RKO (cell line): ENCODE results near the gene APLF.
"Not testable (repeated sequence)": the region's sequence is repeated elsewhere in the genome, so short reads cannot be mapped to it uniquely, and the experiment has no call there.

Experiments
- DNase-seq: peaks from one replicate; pipeline ENCODE4 v3.0.0-alpha.2; 2016; ENCODE audit warnings: low spot score

APLF gene

GRCh38 chr2:68529651-68530050, 62.3 kb downstream of the APLF start:
- not testable (repeated sequence) for DNase-seq

GRCh38 chr2:68536000-68536399, 68.6 kb downstream of the APLF start:
- DNase-seq: no peak

DNA sequence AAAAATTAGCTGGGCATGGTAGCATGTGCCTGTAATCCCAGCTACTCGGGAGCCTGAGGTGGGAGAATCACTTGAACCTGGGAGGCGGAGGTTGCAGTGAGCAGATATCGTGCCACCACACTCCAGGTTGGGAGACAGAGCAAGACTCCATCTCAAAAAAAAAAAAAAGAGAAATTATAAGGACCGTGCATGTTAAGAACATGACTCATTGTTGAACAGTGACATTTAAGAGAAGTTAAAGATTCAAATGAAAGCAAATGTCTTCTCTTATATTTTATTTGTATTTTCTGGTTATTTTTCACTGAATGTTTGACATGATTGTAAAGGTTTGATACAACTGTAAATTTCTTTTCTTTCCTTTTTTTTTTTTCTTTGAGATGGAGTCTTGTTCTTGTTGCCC, 69.6 kb downstream of the APLF start:
- no peak for DNase-seq

GRCh38 chr2:68537809-68538208, 70.4 kb downstream of the APLF start:
- DNase-seq: peak; percentile 20

DNA sequence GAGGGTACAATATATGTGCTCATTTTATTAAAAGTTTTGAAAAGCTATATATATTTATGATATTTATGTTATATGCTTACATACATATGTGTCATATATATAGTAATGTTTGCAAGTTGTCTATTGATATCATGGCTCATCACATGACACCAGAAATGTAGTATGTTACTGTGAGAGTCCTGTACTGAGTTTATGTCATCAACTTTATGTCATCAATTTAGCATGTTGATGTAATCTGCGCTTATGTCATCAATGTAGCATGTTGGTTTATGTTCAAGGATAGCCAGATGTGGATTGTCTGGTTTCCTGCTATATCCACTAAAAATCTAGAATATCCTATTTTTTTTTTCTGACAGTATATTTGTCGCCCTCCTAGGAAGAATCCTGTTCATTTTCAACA, 77.4 kb downstream of the APLF start:
- DNase-seq: no peak

- no peak for DNase-seq
These were observed 81.0 kb downstream of the APLF start for GRCh38 chr2:68548396-68548795.

- no peak for DNase-seq
These were observed 85.7 kb downstream of the APLF start for GRCh38 chr2:68553098-68553497.

DNA sequence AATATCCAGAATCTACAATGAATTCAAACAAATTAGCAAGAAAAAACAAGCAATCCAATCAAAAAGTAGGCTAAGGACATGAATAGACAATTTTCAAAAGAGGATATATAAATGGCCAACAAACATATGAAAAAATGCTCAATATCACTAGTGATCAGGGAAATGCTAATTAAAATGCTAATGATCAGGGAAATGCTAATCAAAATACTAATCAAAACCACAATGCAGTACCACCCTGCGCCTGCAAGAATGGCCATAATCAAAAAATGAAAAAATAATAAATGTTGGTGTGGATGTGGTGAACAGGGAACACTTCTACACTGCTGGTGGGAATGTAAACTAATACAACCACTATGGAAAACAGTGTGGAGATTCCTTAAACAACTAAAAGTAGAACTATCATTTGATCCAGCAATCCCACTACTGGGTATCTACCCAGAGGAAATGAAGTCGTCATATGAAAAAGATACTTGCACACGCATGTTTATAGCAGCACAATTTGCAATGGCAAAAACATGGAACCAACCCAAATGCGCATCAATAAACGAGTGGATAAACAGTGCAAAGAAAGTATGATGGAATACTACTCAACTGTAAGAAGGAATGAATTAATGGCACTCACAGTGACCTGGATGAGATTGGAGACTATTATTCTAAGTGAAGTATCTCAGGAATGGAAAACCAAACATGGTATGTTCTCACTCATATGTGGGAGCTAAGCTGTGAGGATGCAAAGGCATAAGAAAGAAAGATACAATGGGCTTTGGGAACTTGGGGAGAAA, 88.2 kb downstream of the APLF start:
- DNase-seq: not testable (repeated sequence)

- no peak for DNase-seq
These were observed 89.0 kb downstream of the APLF start for GRCh38 chr2:68556381-68556780.

GRCh38 chr2:68558576-68558975, 91.2 kb downstream of the APLF start:
- DNase-seq: no peak

- no peak for DNase-seq
These were observed 92.3 kb downstream of the APLF start for GRCh38 chr2:68559692-68560091.

DNA sequence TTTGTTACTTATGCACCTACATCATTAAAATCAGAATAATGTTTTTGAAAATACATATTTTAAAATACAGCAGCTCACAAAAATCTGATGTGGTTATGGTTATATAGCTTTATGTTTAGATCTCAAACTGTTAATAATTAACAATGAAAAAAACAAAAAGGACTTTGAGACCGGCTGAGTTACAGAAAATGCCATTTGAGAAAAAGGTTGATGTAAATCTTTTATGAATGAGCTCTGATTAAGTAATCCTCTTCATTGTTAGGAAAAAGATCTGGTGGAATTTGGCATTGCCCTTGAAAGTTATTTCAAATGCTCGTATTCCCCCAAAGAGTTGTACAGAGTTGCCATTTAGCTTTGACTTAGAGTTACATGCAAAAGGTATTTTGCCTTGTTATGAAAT, 93.2 kb downstream of the APLF start:
- no peak for DNase-seq

DNA sequence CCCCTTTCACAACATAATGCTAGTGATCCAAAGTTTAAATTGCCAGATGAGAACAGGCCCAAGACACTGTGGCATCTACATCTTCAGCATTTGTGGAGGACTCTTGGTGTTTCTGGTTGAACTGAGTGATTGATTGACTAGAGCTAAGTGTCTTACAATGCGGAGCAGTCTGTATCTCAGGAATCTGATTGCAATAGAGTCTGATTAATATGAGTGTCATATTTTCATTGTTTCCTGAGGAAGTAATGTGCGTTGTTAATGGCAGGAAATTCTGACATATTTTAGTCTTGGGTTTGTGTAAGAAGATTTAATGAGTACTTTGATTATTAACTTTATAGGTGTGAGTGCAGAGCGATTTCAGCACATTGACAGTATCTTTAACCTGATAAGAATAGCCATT, 94.0 kb downstream of the APLF start:
- DNase-seq: no peak

- no peak for DNase-seq
These were observed 95.5 kb downstream of the APLF start for GRCh38 chr2:68562934-68563333.

GRCh38 chr2:68564426-68564825, 97.0 kb downstream of the APLF start:
- no peak for DNase-seq

- DNase-seq: no peak
These were observed 97.9 kb downstream of the APLF start for GRCh38 chr2:68565273-68565672.

DNA sequence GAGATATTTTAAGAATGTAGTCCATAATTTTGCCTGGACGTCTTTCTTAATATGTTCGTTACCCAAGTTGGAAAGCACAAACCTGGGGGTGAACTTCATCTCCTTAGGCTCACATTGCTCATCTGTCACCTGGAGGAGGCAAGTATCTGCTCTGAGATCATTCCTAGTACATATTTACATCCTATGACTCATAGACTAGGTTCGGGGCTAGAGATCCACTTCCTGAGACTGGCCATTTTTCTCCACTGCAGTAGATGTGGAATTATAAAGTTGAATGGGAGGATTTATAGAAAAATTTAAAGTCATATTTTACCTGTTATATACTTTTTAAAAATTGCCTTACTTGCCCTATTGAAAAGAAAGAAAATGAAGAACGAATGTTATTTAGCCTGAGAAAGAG, 98.5 kb downstream of the APLF start:
- peak; percentile 48 for DNase-seq

- DNase-seq: no peak
These were observed 99.0 kb downstream of the APLF start for GRCh38 chr2:68566362-68566761.

DNA sequence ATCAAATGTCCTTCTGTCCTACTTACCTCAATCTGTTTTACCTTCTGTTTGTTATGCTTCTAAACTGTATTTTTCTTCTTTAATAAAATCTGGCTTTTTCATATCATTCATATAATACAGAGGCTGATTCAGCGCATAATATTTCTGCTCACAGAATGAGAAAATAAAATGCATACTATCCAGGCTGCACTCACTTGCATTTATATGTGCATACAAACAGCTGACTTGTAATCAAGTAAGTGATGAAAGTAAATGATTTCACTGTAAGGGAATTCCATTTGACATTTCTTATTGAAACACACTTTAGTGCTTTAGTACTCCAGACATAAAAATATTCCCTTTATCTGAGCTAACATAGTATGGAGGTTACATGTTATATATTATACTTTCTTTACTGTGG, 100.7 kb downstream of the APLF start:
- DNase-seq: no peak

GRCh38 chr2:68569604-68570003, 102.2 kb downstream of the APLF start:
- DNase-seq: peak; percentile 8

- DNase-seq: not testable (repeated sequence)
These were observed 103.0 kb downstream of the APLF start for GRCh38 chr2:68570434-68570833.

GRCh38 chr2:68574202-68574791, 106.9 kb downstream of the APLF start:
- no peak for DNase-seq

GRCh38 chr2:68577183-68577582, 109.8 kb downstream of the APLF start:
- no peak for DNase-seq

GRCh38 chr2:68579689-68580088, 112.3 kb downstream of the APLF start:
- no peak for DNase-seq
